MM.1S (cell line): ENCODE data around the gene EFNA5.

Experiments used
- DNase-seq: peaks from one replicate; pipeline ENCODE4 v3.0.0-alpha.2; 2015
- H2AFZ ChIP-seq: fragments of 300-600 bp; sonication (generic); 2 replicates; pipeline ENCODE4 v1.6.0; 2016; ENCODE audit warnings: antibody characterized with exemption, low read length
- H3F3A ChIP-seq: fragments of 300-600 bp; sonication (generic); 2 replicates; pipeline ENCODE4 v1.6.1; 2016; ENCODE audit warnings: mild to moderate bottlenecking, antibody characterized with exemption, low read length, moderate library complexity, mixed read lengths; ENCODE audit not compliant: insufficient read depth
- H3K27ac ChIP-seq: fragments of 300-600 bp; sonication (generic); 2 replicates; pipeline ENCODE4 v1.5.1; 2016; ENCODE audit warnings: mild to moderate bottlenecking, low read length
- H3K27me3 ChIP-seq: fragments of 300-600 bp; sonication (generic); replicated peaks from 2 replicates; pipeline ENCODE4 v1.6.0; 2016; ENCODE audit warnings: low read length; ENCODE audit not compliant: insufficient read depth
- H3K36me3 ChIP-seq: fragments of 300-600 bp; sonication (generic); replicated peaks from 2 replicates; pipeline ENCODE4 v1.6.1; 2016; ENCODE audit warnings: mild to moderate bottlenecking, low read length, mixed read lengths; ENCODE audit not compliant: insufficient read depth
- H3K4me1 ChIP-seq: fragments of 300-600 bp; sonication (generic); 2 replicates; pipeline ENCODE4 v1.6.1; 2016; ENCODE audit warnings: low read length, mixed read lengths
- H3K4me2 ChIP-seq: fragments of 300-600 bp; sonication (generic); 2 replicates; pipeline ENCODE4 v1.6.0; 2016; ENCODE audit warnings: low read depth, low read length
- H3K4me3 ChIP-seq: fragments of 300-600 bp; sonication (generic); 2 replicates; pipeline ENCODE4 v1.5.1; 2016; ENCODE audit warnings: low read length, mixed read lengths
- H3K79me2 ChIP-seq: fragments of 300-600 bp; sonication (generic); 2 replicates; pipeline ENCODE4 v1.6.1; 2016; ENCODE audit warnings: mixed run types, low read length, mixed read lengths
- H3K9ac ChIP-seq: fragments of 300-600 bp; sonication (generic); 2 replicates; pipeline ENCODE4 v1.6.1; 2016; ENCODE audit warnings: low read length, mixed read lengths
- H3K9me2 ChIP-seq: fragments of 300-600 bp; sonication (generic); replicated peaks from 2 replicates; pipeline ENCODE4 v1.6.1; 2016; ENCODE audit warnings: mild to moderate bottlenecking, low read length, mixed read lengths; ENCODE audit not compliant: insufficient read depth
- H3K9me3 ChIP-seq: fragments of 300-600 bp; sonication (generic); replicated peaks from 2 replicates; pipeline ENCODE4 v1.6.1; 2016; ENCODE audit warnings: mild to moderate bottlenecking, low read length, mixed read lengths; ENCODE audit not compliant: insufficient read depth
- H4K20me1 ChIP-seq: fragments of 300-600 bp; sonication (generic); 2 replicates; pipeline ENCODE4 v1.6.1; 2016; ENCODE audit warnings: mild to moderate bottlenecking, low read length, moderate library complexity, mixed read lengths; ENCODE audit not compliant: insufficient read depth
- EZH2 ChIP-seq: fragments of 300-600 bp; sonication (generic); optimal IDR thresholded peaks from 2 replicates; pipeline ENCODE3; 2017; ENCODE audit warnings: low read depth, mild to moderate bottlenecking, antibody characterized with exemption, low read length, mixed read lengths
- EZH2phosphoT487 ChIP-seq: fragments of 300-600 bp; sonication (generic); IDR thresholded peaks from 2 replicates; pipeline ENCODE4 v1.6.1; 2018; ENCODE audit warnings: antibody characterized with exemption, low read length
- TF ChIP-seq, protein P1 (sequence below): fragments of 300-600 bp; sonication (generic); IDR thresholded peaks from 2 replicates; pipeline ENCODE4 v1.5.1; 2016; ENCODE audit warnings: antibody characterized with exemption, low read length, mixed read lengths

Gene EFNA5

DNA sequence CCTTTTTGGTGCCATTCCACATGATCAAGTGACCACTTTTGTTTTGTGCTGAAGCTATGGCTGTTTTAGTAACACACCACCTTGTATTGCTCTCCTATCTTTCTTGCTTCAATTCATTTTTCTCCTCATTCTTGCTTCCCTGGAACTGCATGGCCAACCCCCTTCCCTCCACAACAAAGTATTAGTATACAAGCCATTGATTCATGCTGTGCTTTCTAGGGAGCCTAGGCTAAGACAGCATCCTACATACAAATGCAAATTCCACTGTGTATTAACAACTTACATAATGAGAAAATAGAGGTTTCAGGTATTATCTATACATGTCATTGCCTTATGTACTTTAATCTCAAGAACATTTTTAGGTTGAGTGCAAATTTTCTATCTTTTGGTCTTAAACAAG lies 141.1 kb downstream of the EFNA5 start:
- H2AFZ ChIP-seq = no peak overlapping the region
- no peaks in the 10 kb centered on the region for H3K36me3 ChIP-seq
- no peak for TF ChIP-seq EZH2phosphoT487
- TF ChIP-seq EZH2 = no peak
- TF ChIP-seq, protein P1, sequence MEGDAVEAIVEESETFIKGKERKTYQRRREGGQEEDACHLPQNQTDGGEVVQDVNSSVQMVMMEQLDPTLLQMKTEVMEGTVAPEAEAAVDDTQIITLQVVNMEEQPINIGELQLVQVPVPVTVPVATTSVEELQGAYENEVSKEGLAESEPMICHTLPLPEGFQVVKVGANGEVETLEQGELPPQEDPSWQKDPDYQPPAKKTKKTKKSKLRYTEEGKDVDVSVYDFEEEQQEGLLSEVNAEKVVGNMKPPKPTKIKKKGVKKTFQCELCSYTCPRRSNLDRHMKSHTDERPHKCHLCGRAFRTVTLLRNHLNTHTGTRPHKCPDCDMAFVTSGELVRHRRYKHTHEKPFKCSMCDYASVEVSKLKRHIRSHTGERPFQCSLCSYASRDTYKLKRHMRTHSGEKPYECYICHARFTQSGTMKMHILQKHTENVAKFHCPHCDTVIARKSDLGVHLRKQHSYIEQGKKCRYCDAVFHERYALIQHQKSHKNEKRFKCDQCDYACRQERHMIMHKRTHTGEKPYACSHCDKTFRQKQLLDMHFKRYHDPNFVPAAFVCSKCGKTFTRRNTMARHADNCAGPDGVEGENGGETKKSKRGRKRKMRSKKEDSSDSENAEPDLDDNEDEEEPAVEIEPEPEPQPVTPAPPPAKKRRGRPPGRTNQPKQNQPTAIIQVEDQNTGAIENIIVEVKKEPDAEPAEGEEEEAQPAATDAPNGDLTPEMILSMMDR = no peak
- no peaks in the 10 kb centered on the region for H3K4me1 ChIP-seq
- H3K79me2 ChIP-seq = no peaks in the 10 kb centered on the region
- H3K9me3 ChIP-seq = no peaks in the 10 kb centered on the region
- H4K20me1 ChIP-seq = no peaks in the 10 kb centered on the region
- H3K27me3 ChIP-seq = no peaks in the 10 kb centered on the region
- no peak overlapping the region for H3K27ac ChIP-seq
- H3K9ac ChIP-seq = no peak overlapping the region
- no peak for DNase-seq
- no peaks in the 10 kb centered on the region for H3K9me2 ChIP-seq
- no peak overlapping the region for H3K4me2 ChIP-seq
- no peak overlapping the region for H3K4me3 ChIP-seq
- no peaks in the 10 kb centered on the region for H3F3A ChIP-seq

- Histone ChIP-seq H3K27ac (no peak overlapping the region), H3K4me1 (no peaks in the 10 kb centered on the region), H3F3A (no peaks in the 10 kb centered on the region), H3K4me2 (no peak overlapping the region), H3K4me3 (no peak overlapping the region), H3K9ac (no peak overlapping the region), H3K36me3 (no peaks in the 10 kb centered on the region), H3K79me2 (no peaks in the 10 kb centered on the region), H2AFZ (no peak overlapping the region), H3K9me2 (no peaks in the 10 kb centered on the region), H3K9me3 (no peaks in the 10 kb centered on the region), H3K27me3 (no peaks in the 10 kb centered on the region), H4K20me1 (no peaks in the 10 kb centered on the region)
- TF ChIP-seq, protein P1 = no peak
- TF ChIP-seq EZH2phosphoT487 (no peak), EZH2 (no peak)
- no peak for DNase-seq
These were observed 144.3 kb downstream of the EFNA5 start for GRCh38 chr5:107526270-107526937.

DNA sequence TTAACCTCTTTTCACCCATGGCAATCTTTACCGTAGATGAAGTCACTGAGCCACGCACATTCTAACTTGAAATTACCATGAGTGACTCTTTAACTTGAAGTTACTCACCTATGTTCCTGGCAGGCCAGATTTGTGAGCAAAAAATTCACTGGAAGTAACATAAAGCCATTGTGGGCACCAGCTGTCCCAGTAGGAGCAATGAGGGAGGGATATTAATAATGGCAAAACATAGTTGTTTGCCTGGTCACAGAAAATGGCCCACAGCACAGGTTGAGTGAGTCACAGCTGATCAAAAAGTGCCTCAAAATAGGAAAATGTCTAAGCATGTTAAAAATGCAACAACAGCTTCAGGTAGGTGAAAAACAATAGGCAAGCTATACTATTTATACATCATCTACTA lies 146.6 kb downstream of the EFNA5 start:
- no peaks in the 10 kb centered on the region for H3K36me3 ChIP-seq

More for the DNA sequence above, 146.6 kb downstream of the EFNA5 start:
- Histone ChIP-seq H3K9me3 (no peaks in the 10 kb centered on the region), H3K9me2 (no peaks in the 10 kb centered on the region), H3K9ac (no peak overlapping the region), H3K27me3 (no peaks in the 10 kb centered on the region), H3K27ac (no peak overlapping the region), H3K4me1 (no peaks in the 10 kb centered on the region), H4K20me1 (no peaks in the 10 kb centered on the region), H3K4me2 (no peak overlapping the region), H3K4me3 (no peak overlapping the region), H2AFZ (no peak overlapping the region), H3F3A (no peaks in the 10 kb centered on the region), H3K79me2 (no peaks in the 10 kb centered on the region)
- DNase-seq = no peak
- no peak for TF ChIP-seq EZH2
- TF ChIP-seq, protein P1 = no peak
- no peak for TF ChIP-seq EZH2phosphoT487
